Measurements from ENCODE around the gene MXI1. TPM values are rescaled to one million over a fixed set of nuclear protein-coding genes. Genes with fewer than 3 reads are reported as not detected.

Gene MXI1
- total and polyA plus RNA-seq, 4 donors: 9.6 to 52.0 (median 14.2) TPM

GRCh38 chr10:110228066-110228465 is 20.7 kb downstream of the MXI1 start:
- H3K9ac ChIP-seq (ENCODE audit: low read depth in 1 of 2, low read length in 2 of 2): no peak overlapping the region
- H3K4me3 ChIP-seq (ENCODE audit: low read depth in 1 of 3, low read length in 3 of 3): no peak overlapping the region
- H3K27ac ChIP-seq (ENCODE audit: low read depth in 1 of 2, low read length in 2 of 2): peak overlapping the region in 1 of 2 donors; percentile 99

GRCh38 chr10:110229155-110229554 is 21.8 kb downstream of the MXI1 start:
- Histone ChIP-seq H3K27ac (ENCODE audit: low read depth in 1 of 2, low read length in 2 of 2) (no peak overlapping the region), H3K9me3 (ENCODE audit: control insufficient read depth in 4 of 4, low read length in 3 of 4) (no peaks in the 10 kb centered on the region), H3K4me3 (ENCODE audit: low read depth in 1 of 3, low read length in 3 of 3) (no peak overlapping the region), H3K27me3 (ENCODE audit: control insufficient read depth in 4 of 4, insufficient read depth in 4 of 4, low read length in 3 of 4) (no peaks in the 10 kb centered on the region), H3K4me1 (ENCODE audit: control insufficient read depth in 4 of 4, insufficient read depth in 4 of 4, low read length in 3 of 4) (peaks cover 1 to 12% (median 7%) of the 10 kb centered on the region in 4 donors), H3K36me3 (ENCODE audit: control insufficient read depth in 4 of 4, insufficient read depth in 3 of 4, low read depth in 1 of 4, low read length in 3 of 4) (peaks cover 0 to 10% (median 0%) of the 10 kb centered on the region in 4 donors), H3K9ac (ENCODE audit: low read depth in 1 of 2, low read length in 2 of 2) (no peak overlapping the region)
- 96% methylated on average over 1 of the region's 1 CpG for WGBS
- no peak for DNase-seq (ENCODE audit: low spot score)
- TF ChIP-seq ATF3 (IDR thresholded peaks at IDR 0.05) (no peak), RXRA (IDR thresholded peaks at IDR 0.05) (no peak), CTCF (IDR thresholded peaks at IDR 0.05; ENCODE audit: low read depth, low read length, missing input control) (no peak), TAF1 (conservative IDR thresholded peaks at IDR 0.05) (no peak), RAD21 (IDR thresholded peaks at IDR 0.05) (no peak), JUND (IDR thresholded peaks at IDR 0.05) (no peak), HNF4A (conservative IDR thresholded peaks at IDR 0.05) (no peak), MAX (IDR thresholded peaks at IDR 0.05) (no peak), REST (IDR thresholded peaks at IDR 0.05) (no peak)

More at GRCh38 chr10:110228066-110228465, 20.7 kb downstream of the MXI1 start:
- peaks cover 0 to 10% (median 0%) of the 10 kb centered on the region in 4 donors for H3K36me3 ChIP-seq (ENCODE audit: control insufficient read depth in 4 of 4, insufficient read depth in 3 of 4, low read depth in 1 of 4, low read length in 3 of 4)
- H3K9me3 ChIP-seq (ENCODE audit: control insufficient read depth in 4 of 4, low read length in 3 of 4): no peaks in the 10 kb centered on the region
- WGBS: 93% methylated on average over 10 of the region's 10 CpGs
- TF ChIP-seq RXRA (IDR thresholded peaks at IDR 0.05) (no peak), RAD21 (IDR thresholded peaks at IDR 0.05) (no peak), ZBTB33 (IDR thresholded peaks at IDR 0.05) (no peak), REST (IDR thresholded peaks at IDR 0.05) (no peak), MAX (IDR thresholded peaks at IDR 0.05) (no peak), GABPA (IDR thresholded peaks at IDR 0.05 in 1 of 2, conservative IDR thresholded peaks at IDR 0.05 in 1 of 2) (no peak)
- no peaks in the 10 kb centered on the region for H3K27me3 ChIP-seq (ENCODE audit: control insufficient read depth in 4 of 4, insufficient read depth in 4 of 4, low read length in 3 of 4)
- peaks cover 1 to 12% (median 7%) of the 10 kb centered on the region in 4 donors for H3K4me1 ChIP-seq (ENCODE audit: control insufficient read depth in 4 of 4, insufficient read depth in 4 of 4, low read length in 3 of 4)
- DNase-seq (ENCODE audit: low spot score): no peak
